ENCODE measurements around the gene C1QTNF12. TPM values are rescaled to one million over a fixed set of nuclear protein-coding genes. Genes with fewer than 3 reads are reported as not detected.

The C1QTNF12 gene
- total RNA-seq, 2 experiments from 2014 or later, result 1.8 to 6.1 TPM

GRCh38 chr1:1236945-1237873, 9.3 kb downstream of the C1QTNF12 start:
- intact Hi-C loops (cut with micrococcal nuclease; ENCODE audit: unreplicated experiment), result loop anchor here (10.0 kb wide), 1 partner anchor 202 kb away; no protein-coding TSS in a partner anchor
- Histone ChIP-seq H3K79me2 (ENCODE audit: insufficient read depth, low read depth, low read length) (peaks cover 23% of the 10 kb centered on the region), H3K4me2 (ENCODE audit: low read length) (no peak overlapping the region), H3K27ac (ENCODE audit: low read depth, low read length, poor library complexity, severe bottlenecking) (no peak overlapping the region), H4K20me1 (ENCODE audit: insufficient read depth, low read length) (no peaks in the 10 kb centered on the region), H3K4me3 (ENCODE audit: low read depth, low read length, poor library complexity, severe bottlenecking) (no peak overlapping the region), H3K9me2 (ENCODE audit: insufficient read depth, low read length) (no peaks in the 10 kb centered on the region), H3K36me3 (ENCODE audit: insufficient read depth, low read length) (no peaks in the 10 kb centered on the region), H2AFZ (ENCODE audit: low read length) (no peak overlapping the region), H3K4me1 (ENCODE audit: insufficient read depth, low read length, poor library complexity, severe bottlenecking) (peaks cover 15% of the 10 kb centered on the region), H3K9me3 (ENCODE audit: low read length) (no peaks in the 10 kb centered on the region)
- ChIA-PET CTCF (ENCODE audit: unreplicated experiment) (no interaction called here), POLR2A (interaction anchor here (0.7 kb wide), 1 partner anchor 117 kb away, joined by 3 read pairs; no protein-coding TSS in a partner anchor)
- no TSS peak for BruUV-seq (replicated peaks)
- no peak for TF ChIP-seq EZH2phosphoT487 (IDR thresholded peaks at IDR 0.05; ENCODE audit: borderline replicate concordance, low read depth, low read length)
- no peak for TF ChIP-seq CTCF (conservative IDR thresholded peaks at IDR 0.05; ENCODE audit: low read length)
- no peak for DNase-seq (ENCODE audit: low spot score)

GRCh38 chr1:1236176-1236763, 10.3 kb downstream of the C1QTNF12 start:
- no peak overlapping the region for H3K27ac ChIP-seq (ENCODE audit: low read depth, low read length, poor library complexity, severe bottlenecking)
- POLR2A ChIA-PET, result no interaction called here
- no peak overlapping the region for H3K4me2 ChIP-seq (ENCODE audit: low read length)
- H3K79me2 ChIP-seq (ENCODE audit: insufficient read depth, low read depth, low read length), result peaks cover 25% of the 10 kb centered on the region
- H3K4me3 ChIP-seq (ENCODE audit: low read depth, low read length, poor library complexity, severe bottlenecking), result no peak overlapping the region
- peaks cover 15% of the 10 kb centered on the region for H3K4me1 ChIP-seq (ENCODE audit: insufficient read depth, low read length, poor library complexity, severe bottlenecking)
- no peak for DNase-seq (ENCODE audit: low spot score)
- H3K9me2 ChIP-seq (ENCODE audit: insufficient read depth, low read length), result no peaks in the 10 kb centered on the region
- H3K9me3 ChIP-seq (ENCODE audit: low read length), result no peaks in the 10 kb centered on the region
- no peaks in the 10 kb centered on the region for H4K20me1 ChIP-seq (ENCODE audit: insufficient read depth, low read length)
- intact Hi-C loops (cut with micrococcal nuclease; ENCODE audit: unreplicated experiment), result loop anchor here (10.0 kb wide), 1 partner anchor 201 kb away; no protein-coding TSS in a partner anchor
- H3K36me3 ChIP-seq (ENCODE audit: insufficient read depth, low read length), result no peaks in the 10 kb centered on the region
- BruUV-seq (replicated peaks), result no TSS peak
- CTCF ChIA-PET (ENCODE audit: unreplicated experiment), result no interaction called here
- TF ChIP-seq EZH2phosphoT487 (IDR thresholded peaks at IDR 0.05; ENCODE audit: borderline replicate concordance, low read depth, low read length) (no peak), CTCF (conservative IDR thresholded peaks at IDR 0.05; ENCODE audit: low read length) (no peak)
- no peak overlapping the region for H2AFZ ChIP-seq (ENCODE audit: low read length)

Measured in OCI-LY7 (cell line).